ENCODE measurements around the gene EML1. TPM values are rescaled to one million over a fixed set of nuclear protein-coding genes. Genes with fewer than 3 reads are reported as not detected.
A peak's percentile ranks its signal among the peaks of the same experiment; 100 is the strongest.

Gene EML1
- polyA plus RNA-seq, 1 experiment, result 14.2 TPM

DNA sequence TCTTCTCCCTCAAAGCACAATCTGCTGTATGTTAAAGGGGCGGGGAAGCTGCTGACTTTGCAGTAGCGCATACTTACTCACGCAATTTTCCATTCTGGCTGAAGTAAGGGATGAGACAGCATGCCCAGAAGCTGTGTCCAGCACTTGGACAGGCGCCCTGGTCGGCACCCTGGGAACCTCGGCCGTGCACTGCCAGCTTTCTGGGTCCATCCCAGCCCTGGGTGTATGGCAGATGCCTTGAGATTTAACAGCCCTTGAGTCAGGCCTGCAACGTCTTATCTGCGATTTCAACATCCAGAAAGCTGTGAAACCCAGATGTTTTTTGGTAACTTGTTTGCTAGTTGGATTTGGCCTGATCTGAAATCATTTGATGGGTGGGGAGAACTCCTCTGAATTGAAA, 16.1 kb downstream of the EML1 start:
- TF ChIP-seq CTCF (IDR thresholded peaks at IDR 0.05; ENCODE audit: insufficient read depth, low read depth, low read length), result no peak
- no peaks in the 10 kb centered on the region; the same call in 1 of the 2 replicates for H3K36me3 ChIP-seq (ENCODE audit: control insufficient read depth, insufficient read depth, low read length)
- CTCF ChIA-PET, result interaction anchor here (3.1 kb wide), 1 partner anchor 11 kb away, joined by 11 read pairs; no protein-coding TSS in a partner anchor
- no peak overlapping the region for H3K4me3 ChIP-seq (ENCODE audit: low read depth, low read length)
- H3K27me3 ChIP-seq (ENCODE audit: control insufficient read depth, insufficient read depth, low read length), result peaks cover 13% of the 10 kb centered on the region
- POLR2A ChIA-PET, result no interaction called here
- DNase-seq (ENCODE audit: low read depth), result peak; percentile 50

- no peak for TF ChIP-seq CTCF (IDR thresholded peaks at IDR 0.05; ENCODE audit: insufficient read depth, low read depth, low read length)
- ChIA-PET CTCF (interaction anchor here (0.8 to 3.1 kb wide), 3 partner anchors 9 to 80 kb away, joined by 4 to 11 read pairs (median 5); no protein-coding TSS in a partner anchor), POLR2A (no interaction called here)
- no peak for DNase-seq (ENCODE audit: low read depth)
- Histone ChIP-seq H3K4me3 (ENCODE audit: low read depth, low read length) (no peak overlapping the region), H3K36me3 (ENCODE audit: control insufficient read depth, insufficient read depth, low read length) (no peaks in the 10 kb centered on the region), H3K27me3 (ENCODE audit: control insufficient read depth, insufficient read depth, low read length) (peaks cover 14% of the 10 kb centered on the region)
These were observed 16.8 kb downstream of the EML1 start for GRCh38 chr14:99809859-99810558.

- no peak for TF ChIP-seq CTCF (IDR thresholded peaks at IDR 0.05; ENCODE audit: insufficient read depth, low read depth, low read length)
- POLR2A ChIA-PET, result no interaction called here
- H3K36me3 ChIP-seq (ENCODE audit: control insufficient read depth, insufficient read depth, low read length), result no peaks in the 10 kb centered on the region
- H3K27me3 ChIP-seq (ENCODE audit: control insufficient read depth, insufficient read depth, low read length), result peaks cover 14% of the 10 kb centered on the region
- DNase-seq (ENCODE audit: low read depth), result no peak
- no peak overlapping the region for H3K4me3 ChIP-seq (ENCODE audit: low read depth, low read length)
- CTCF ChIA-PET, result interaction anchor here (0.8 to 3.1 kb wide), 3 partner anchors 10 to 81 kb away, joined by 4 to 11 read pairs (median 5); no protein-coding TSS in a partner anchor
These were observed 17.3 kb downstream of the EML1 start for GRCh38 chr14:99810559-99810874.

DNA sequence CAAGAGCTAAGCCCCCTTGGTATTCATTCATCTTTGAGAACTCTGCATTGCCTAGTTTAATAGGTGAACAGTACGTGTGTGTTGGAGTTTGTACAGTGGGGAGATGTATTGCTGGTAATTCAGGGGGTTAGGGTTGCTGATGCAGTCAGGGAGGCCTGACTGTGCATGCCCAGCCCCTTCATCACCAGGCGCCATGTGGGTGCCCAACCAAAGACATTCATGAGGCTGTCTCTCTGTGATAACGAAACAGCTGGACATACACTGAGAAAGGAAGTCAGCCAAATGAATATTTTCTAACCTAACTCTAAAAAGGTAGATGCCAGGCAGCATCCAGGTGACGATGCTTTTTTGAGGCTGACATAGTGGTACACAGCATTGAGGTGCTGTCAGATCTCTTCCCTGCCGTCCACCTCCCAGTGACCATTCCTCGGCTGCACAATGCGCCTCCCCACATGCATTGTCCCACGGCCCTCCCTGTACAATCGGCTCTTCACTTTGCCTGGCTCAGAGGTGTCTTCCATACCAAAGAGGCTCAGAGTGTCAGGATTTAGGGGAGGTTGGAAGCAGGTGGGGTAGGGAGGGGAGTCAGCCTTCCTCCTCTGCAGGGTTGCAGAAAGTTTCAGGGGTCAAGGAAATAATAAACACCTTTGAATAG, 19.0 kb downstream of the EML1 start:
- CTCF ChIA-PET, result interaction anchor here (2.2 kb wide), 1 partner anchor 26 kb away, joined by 5 read pairs; no protein-coding TSS in a partner anchor
- peaks cover 16% of the 10 kb centered on the region for H3K27me3 ChIP-seq (ENCODE audit: control insufficient read depth, insufficient read depth, low read length)
- POLR2A ChIA-PET, result no interaction called here
- DNase-seq (ENCODE audit: low read depth), result no peak
- TF ChIP-seq CTCF (IDR thresholded peaks at IDR 0.05; ENCODE audit: insufficient read depth, low read depth, low read length), result no peak
- H3K36me3 ChIP-seq (ENCODE audit: control insufficient read depth, insufficient read depth, low read length), result no peaks in the 10 kb centered on the region
- no peak overlapping the region for H3K4me3 ChIP-seq (ENCODE audit: low read depth, low read length)

GRCh38 chr14:99812892-99813291, 19.7 kb downstream of the EML1 start:
- Histone ChIP-seq H3K27me3 (ENCODE audit: control insufficient read depth, insufficient read depth, low read length) (peaks cover 16% of the 10 kb centered on the region), H3K36me3 (ENCODE audit: control insufficient read depth, insufficient read depth, low read length) (no peaks in the 10 kb centered on the region), H3K4me3 (ENCODE audit: low read depth, low read length) (no peak overlapping the region)
- ChIA-PET CTCF (interaction anchor here (0.6 to 2.2 kb wide), 2 partner anchors 25 to 1926 kb away, joined by 3 to 5 read pairs; no protein-coding TSS in a partner anchor), POLR2A (no interaction called here)
- DNase-seq (ENCODE audit: low read depth), result no peak
- no peak for TF ChIP-seq CTCF (IDR thresholded peaks at IDR 0.05; ENCODE audit: insufficient read depth, low read depth, low read length)
